Measurements from ENCODE around the gene FOXJ3.

DNA sequence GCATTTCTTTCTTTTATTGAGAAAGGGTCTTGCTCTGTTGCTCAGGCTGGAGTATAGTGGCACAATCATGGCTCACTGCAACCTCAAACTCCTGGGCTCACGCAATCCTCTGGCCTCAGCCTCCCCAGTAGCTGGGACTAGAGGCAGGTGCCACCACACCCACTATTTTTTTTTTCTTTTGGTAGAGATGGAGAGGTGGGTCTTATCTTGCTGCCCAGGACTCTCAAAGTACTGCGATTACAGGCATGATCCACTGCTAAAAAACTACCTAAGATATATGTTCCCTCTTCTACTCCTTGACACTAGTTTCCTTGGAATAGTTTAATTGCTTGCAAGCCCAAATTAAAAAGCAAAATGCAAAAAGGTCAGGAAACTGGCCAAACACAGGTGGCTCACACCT is 113.6 kb downstream of the FOXJ3 start:
- TF ChIP-seq FOXM1 (IDR thresholded peaks at IDR 0.05; ENCODE audit: borderline replicate concordance) (no peak), FOXK2 (IDR thresholded peaks at IDR 0.05) (no peak)
